ENCODE results near the gene GCSAM. TPM values are rescaled to one million over a fixed set of nuclear protein-coding genes. Genes with fewer than 3 reads are reported as not detected.

Gene GCSAM
- total and polyA plus RNA-seq, 4 donors = 0.08 to 0.75 (median 0.27) TPM; not detected in 1

DNA sequence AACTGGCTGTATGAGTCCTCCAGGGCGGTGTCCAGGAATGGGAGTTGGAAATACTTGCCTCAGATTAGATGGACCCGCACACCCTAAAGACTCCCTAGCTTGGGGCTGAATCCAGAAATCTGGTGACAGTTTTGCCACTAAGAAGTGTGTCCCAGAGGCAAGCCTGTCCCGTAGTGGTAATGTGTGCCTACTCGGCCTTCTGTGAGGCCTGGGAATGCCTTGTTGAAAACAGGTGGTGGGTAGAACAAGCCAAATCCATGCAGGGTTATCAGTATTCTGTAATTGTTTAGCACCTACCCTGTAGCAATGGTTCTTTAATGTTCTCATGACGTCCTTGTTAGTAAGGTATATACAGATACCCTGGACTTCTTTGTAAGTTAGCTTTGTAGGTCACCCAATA is 45.3 kb downstream of the GCSAM start:
- Histone ChIP-seq H3K27ac (ENCODE audit: low read depth in 1 of 2, low read length in 2 of 2) (no peak overlapping the region), H3K4me1 (ENCODE audit: control insufficient read depth in 4 of 4, insufficient read depth in 4 of 4, low read length in 3 of 4) (peaks cover 0 to 13% (median 6%) of the 10 kb centered on the region in 4 donors), H3K9ac (ENCODE audit: low read depth in 1 of 2, low read length in 2 of 2) (no peak overlapping the region), H3K4me3 (ENCODE audit: low read depth in 1 of 3, low read length in 3 of 3) (no peak overlapping the region), H3K27me3 (ENCODE audit: control insufficient read depth in 4 of 4, insufficient read depth in 4 of 4, low read length in 3 of 4) (peaks cover 0 to 4% (median 0%) of the 10 kb centered on the region in 4 donors), H3K36me3 (ENCODE audit: control insufficient read depth in 4 of 4, insufficient read depth in 3 of 4, low read depth in 1 of 4, low read length in 3 of 4) (no peaks in the 10 kb centered on the region), H3K9me3 (ENCODE audit: control insufficient read depth in 4 of 4, low read length in 3 of 4) (no peaks in the 10 kb centered on the region)
- TF ChIP-seq JUND (IDR thresholded peaks at IDR 0.05) (no peak), NR2F2 (IDR thresholded peaks at IDR 0.05) (no peak), HNF4A (conservative IDR thresholded peaks at IDR 0.05) (no peak), YY1 (IDR thresholded peaks at IDR 0.05) (no peak), FOXA1 (IDR thresholded peaks at IDR 0.05) (no peak), FOXA2 (IDR thresholded peaks at IDR 0.05) (no peak), RXRA (IDR thresholded peaks at IDR 0.05) (no peak), TAF1 (conservative IDR thresholded peaks at IDR 0.05) (no peak), SP1 (IDR thresholded peaks at IDR 0.05) (no peak), GABPA (IDR thresholded peaks at IDR 0.05 in 1 of 2, conservative IDR thresholded peaks at IDR 0.05 in 1 of 2) (no peak), EGR1 (IDR thresholded peaks at IDR 0.05; ENCODE audit: low read depth in 2 of 2) (no peak), HNF4G (IDR thresholded peaks at IDR 0.05) (no peak), RAD21 (IDR thresholded peaks at IDR 0.05) (no peak)
- TF ChIP-seq, protein P1, sequence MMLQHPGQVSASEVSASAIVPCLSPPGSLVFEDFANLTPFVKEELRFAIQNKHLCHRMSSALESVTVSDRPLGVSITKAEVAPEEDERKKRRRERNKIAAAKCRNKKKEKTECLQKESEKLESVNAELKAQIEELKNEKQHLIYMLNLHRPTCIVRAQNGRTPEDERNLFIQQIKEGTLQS (IDR thresholded peaks at IDR 0.05) = no peak
- TF ChIP-seq, protein P2, sequence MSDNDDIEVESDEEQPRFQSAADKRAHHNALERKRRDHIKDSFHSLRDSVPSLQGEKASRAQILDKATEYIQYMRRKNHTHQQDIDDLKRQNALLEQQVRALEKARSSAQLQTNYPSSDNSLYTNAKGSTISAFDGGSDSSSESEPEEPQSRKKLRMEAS (IDR thresholded peaks at IDR 0.05) = no peak
- TF ChIP-seq, protein P3, sequence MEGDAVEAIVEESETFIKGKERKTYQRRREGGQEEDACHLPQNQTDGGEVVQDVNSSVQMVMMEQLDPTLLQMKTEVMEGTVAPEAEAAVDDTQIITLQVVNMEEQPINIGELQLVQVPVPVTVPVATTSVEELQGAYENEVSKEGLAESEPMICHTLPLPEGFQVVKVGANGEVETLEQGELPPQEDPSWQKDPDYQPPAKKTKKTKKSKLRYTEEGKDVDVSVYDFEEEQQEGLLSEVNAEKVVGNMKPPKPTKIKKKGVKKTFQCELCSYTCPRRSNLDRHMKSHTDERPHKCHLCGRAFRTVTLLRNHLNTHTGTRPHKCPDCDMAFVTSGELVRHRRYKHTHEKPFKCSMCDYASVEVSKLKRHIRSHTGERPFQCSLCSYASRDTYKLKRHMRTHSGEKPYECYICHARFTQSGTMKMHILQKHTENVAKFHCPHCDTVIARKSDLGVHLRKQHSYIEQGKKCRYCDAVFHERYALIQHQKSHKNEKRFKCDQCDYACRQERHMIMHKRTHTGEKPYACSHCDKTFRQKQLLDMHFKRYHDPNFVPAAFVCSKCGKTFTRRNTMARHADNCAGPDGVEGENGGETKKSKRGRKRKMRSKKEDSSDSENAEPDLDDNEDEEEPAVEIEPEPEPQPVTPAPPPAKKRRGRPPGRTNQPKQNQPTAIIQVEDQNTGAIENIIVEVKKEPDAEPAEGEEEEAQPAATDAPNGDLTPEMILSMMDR (IDR thresholded peaks at IDR 0.05; ENCODE audit: low read depth, low read length, missing input control) = no peak
- TF ChIP-seq, protein P4, sequence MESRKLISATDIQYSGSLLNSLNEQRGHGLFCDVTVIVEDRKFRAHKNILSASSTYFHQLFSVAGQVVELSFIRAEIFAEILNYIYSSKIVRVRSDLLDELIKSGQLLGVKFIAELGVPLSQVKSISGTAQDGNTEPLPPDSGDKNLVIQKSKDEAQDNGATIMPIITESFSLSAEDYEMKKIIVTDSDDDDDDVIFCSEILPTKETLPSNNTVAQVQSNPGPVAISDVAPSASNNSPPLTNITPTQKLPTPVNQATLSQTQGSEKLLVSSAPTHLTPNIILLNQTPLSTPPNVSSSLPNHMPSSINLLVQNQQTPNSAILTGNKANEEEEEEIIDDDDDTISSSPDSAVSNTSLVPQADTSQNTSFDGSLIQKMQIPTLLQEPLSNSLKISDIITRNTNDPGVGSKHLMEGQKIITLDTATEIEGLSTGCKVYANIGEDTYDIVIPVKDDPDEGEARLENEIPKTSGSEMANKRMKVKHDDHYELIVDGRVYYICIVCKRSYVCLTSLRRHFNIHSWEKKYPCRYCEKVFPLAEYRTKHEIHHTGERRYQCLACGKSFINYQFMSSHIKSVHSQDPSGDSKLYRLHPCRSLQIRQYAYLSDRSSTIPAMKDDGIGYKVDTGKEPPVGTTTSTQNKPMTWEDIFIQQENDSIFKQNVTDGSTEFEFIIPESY (IDR thresholded peaks at IDR 0.05) = no peak
- TF ChIP-seq, protein P5, sequence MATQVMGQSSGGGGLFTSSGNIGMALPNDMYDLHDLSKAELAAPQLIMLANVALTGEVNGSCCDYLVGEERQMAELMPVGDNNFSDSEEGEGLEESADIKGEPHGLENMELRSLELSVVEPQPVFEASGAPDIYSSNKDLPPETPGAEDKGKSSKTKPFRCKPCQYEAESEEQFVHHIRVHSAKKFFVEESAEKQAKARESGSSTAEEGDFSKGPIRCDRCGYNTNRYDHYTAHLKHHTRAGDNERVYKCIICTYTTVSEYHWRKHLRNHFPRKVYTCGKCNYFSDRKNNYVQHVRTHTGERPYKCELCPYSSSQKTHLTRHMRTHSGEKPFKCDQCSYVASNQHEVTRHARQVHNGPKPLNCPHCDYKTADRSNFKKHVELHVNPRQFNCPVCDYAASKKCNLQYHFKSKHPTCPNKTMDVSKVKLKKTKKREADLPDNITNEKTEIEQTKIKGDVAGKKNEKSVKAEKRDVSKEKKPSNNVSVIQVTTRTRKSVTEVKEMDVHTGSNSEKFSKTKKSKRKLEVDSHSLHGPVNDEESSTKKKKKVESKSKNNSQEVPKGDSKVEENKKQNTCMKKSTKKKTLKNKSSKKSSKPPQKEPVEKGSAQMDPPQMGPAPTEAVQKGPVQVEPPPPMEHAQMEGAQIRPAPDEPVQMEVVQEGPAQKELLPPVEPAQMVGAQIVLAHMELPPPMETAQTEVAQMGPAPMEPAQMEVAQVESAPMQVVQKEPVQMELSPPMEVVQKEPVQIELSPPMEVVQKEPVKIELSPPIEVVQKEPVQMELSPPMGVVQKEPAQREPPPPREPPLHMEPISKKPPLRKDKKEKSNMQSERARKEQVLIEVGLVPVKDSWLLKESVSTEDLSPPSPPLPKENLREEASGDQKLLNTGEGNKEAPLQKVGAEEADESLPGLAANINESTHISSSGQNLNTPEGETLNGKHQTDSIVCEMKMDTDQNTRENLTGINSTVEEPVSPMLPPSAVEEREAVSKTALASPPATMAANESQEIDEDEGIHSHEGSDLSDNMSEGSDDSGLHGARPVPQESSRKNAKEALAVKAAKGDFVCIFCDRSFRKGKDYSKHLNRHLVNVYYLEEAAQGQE (IDR thresholded peaks at IDR 0.05) = no peak
- no peak for DNase-seq (ENCODE audit: low spot score)
- 88% methylated on average over 5 of the region's 5 CpGs for WGBS

All from liver (tissue), 9 donors.